ENCODE results near the gene KRTCAP3. TPM values are rescaled to one million over a fixed set of nuclear protein-coding genes. Genes with fewer than 3 reads are reported as not detected.

The KRTCAP3 gene
- total and polyA plus RNA-seq, 9 of the 15 experiments (the other 6 are each of a cell fraction or from before 2014, with no cell fraction given): 0.24 to 1.4 (median 0.73) TPM

DNA sequence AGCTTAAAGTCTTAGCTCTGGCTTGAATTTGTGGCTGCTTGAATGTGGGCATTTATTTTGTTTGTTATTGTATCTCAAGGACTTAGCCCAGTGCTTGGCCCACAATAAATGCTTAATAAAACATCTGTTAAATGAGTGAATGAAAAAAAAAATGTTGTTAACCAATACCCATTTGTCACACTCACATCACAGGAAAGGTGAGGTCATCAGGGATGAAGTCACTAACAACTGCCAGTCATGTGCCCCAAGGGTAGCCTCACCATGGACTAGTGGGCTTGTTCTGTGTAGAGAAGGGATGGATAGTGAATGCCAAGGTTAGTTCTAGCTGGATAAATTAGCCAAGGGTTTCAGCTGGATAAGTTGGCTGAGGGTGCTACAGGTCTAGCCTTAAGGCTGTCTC, 10.8 kb upstream of the KRTCAP3 start:
- Histone ChIP-seq H3K9me1 (ENCODE audit: control insufficient read depth, insufficient read depth, low read length) (no peaks in the 10 kb centered on the region), H2AFZ (ENCODE audit: low read depth, low read length) (no peak overlapping the region), H3K4me1 (replicated peaks in 1 of 2; ENCODE audit: control insufficient read depth in 2 of 2, insufficient read depth in 2 of 2, low read length in 2 of 2) (peaks cover 14 to 18% of the 10 kb centered on the region in 2 experiments; a peak in 4 of 5 replicates), H3K27ac (ENCODE audit: extremely low read depth, low read depth, low read length) (no peak overlapping the region), H4K20me1 (replicated peaks; ENCODE audit: control insufficient read depth, insufficient read depth, low read length) (no peaks in the 10 kb centered on the region; the same call in 1 of the 2 replicates), H3K9me3 (replicated peaks; ENCODE audit: control insufficient read depth, insufficient read depth, low read depth, low read length) (no peaks in the 10 kb centered on the region), H3K36me3 (ENCODE audit: control insufficient read depth, insufficient read depth, low read length) (peaks cover 47% of the 10 kb centered on the region), H3K79me2 (ENCODE audit: control insufficient read depth, insufficient read depth, low read length) (peaks cover 40% of the 10 kb centered on the region), H3K9ac (ENCODE audit: insufficient read depth in 1 of 2, low read depth in 2 of 2, low read length in 2 of 2) (no peak overlapping the region), H3K4me3 (no peak overlapping the region), H3K4me2 (ENCODE audit: insufficient read depth, low read length) (no peak overlapping the region), H3K27me3 (ENCODE audit: control insufficient read depth in 2 of 2, insufficient read depth in 2 of 2, low read length in 2 of 2) (no peaks in the 10 kb centered on the region)
- BruUV-seq (replicated peaks): no TSS peak
- CTCF ChIA-PET (ENCODE audit: low intra/inter-chr PET ratio): no interaction called here
- POLR2A ChIA-PET: interaction anchor here (3.5 to 5.5 kb wide), 3 partner anchors 8 to 22 kb away, joined by 10 to 58 read pairs (median 46); partner anchors contain the start of gene PPM1G
- ATAC-seq (no peak), DNase-seq (ENCODE audit: extremely low read depth in 1 of 4, low spot score in 3 of 4) (no peak), FAIRE-seq (peak; percentile 23)
- intact Hi-C loops (cut with micrococcal nuclease) (no loop called here), in situ Hi-C loops (cut with MboI) (no loop called here)
- TF ChIP-seq TFAP4 (CRISPR knock-in tag; IDR thresholded peaks at IDR 0.05; ENCODE audit: borderline replicate concordance): no peak
- TF ChIP-seq CEBPG (CRISPR knock-in tag; IDR thresholded peaks at IDR 0.05): no peak
- TF ChIP-seq CEBPG (tag; conservative IDR thresholded peaks at IDR 0.05 in 1 of 2, IDR thresholded peaks at IDR 0.05 in 1 of 2): peak in 1 of 2 experiments; percentile 59; a peak in 1 of 4 replicates
- TF ChIP-seq, protein P1, sequence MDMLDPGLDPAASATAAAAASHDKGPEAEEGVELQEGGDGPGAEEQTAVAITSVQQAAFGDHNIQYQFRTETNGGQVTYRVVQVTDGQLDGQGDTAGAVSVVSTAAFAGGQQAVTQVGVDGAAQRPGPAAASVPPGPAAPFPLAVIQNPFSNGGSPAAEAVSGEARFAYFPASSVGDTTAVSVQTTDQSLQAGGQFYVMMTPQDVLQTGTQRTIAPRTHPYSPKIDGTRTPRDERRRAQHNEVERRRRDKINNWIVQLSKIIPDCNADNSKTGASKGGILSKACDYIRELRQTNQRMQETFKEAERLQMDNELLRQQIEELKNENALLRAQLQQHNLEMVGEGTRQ (CRISPR knock-in tag; IDR thresholded peaks at IDR 0.05): peak; percentile 32; the same call in 1 of the 2 replicates
- no peak for TF ChIP-seq HBP1 (CRISPR knock-in tag; IDR thresholded peaks at IDR 0.05)
- TF ChIP-seq DIDO1 (tag; IDR thresholded peaks at IDR 0.05; ENCODE audit: low read depth): no peak
- TF ChIP-seq HDGF (IDR thresholded peaks at IDR 0.05): no peak
- peak; percentile 79; the same call in 1 of the 2 replicates for TF ChIP-seq JUND (IDR thresholded peaks at IDR 0.05; ENCODE audit: borderline replicate concordance, low read depth, low read length)
- TF ChIP-seq JUND (tag; IDR thresholded peaks at IDR 0.05; ENCODE audit: borderline replicate concordance, low read depth, low read length): peak; percentile 76
- no peak for TF ChIP-seq SETDB1 (IDR thresholded peaks at IDR 0.05; ENCODE audit: low read length)
- TF ChIP-seq ATF3 (IDR thresholded peaks at IDR 0.05): peak; percentile 95
- TF ChIP-seq ATF3 (CRISPR knock-in tag; conservative IDR thresholded peaks at IDR 0.05): no peak
- peak; percentile 48 for TF ChIP-seq MEIS2 (IDR thresholded peaks at IDR 0.05; ENCODE audit: partially characterized antibody)
- TF ChIP-seq NR1H2 (CRISPR knock-in tag; IDR thresholded peaks at IDR 0.05): no peak
- no peak for TF ChIP-seq SRSF3 (IDR thresholded peaks at IDR 0.05; ENCODE audit: insufficient read depth, low read length)
- peak; percentile 15; the same call in 1 of the 2 replicates for TF ChIP-seq BHLHE40 (IDR thresholded peaks at IDR 0.05; ENCODE audit: low read length)
- peak; percentile 79; the same call in 1 of the 2 replicates for TF ChIP-seq ATF7 (IDR thresholded peaks at IDR 0.05)
- TF ChIP-seq, protein P2, sequence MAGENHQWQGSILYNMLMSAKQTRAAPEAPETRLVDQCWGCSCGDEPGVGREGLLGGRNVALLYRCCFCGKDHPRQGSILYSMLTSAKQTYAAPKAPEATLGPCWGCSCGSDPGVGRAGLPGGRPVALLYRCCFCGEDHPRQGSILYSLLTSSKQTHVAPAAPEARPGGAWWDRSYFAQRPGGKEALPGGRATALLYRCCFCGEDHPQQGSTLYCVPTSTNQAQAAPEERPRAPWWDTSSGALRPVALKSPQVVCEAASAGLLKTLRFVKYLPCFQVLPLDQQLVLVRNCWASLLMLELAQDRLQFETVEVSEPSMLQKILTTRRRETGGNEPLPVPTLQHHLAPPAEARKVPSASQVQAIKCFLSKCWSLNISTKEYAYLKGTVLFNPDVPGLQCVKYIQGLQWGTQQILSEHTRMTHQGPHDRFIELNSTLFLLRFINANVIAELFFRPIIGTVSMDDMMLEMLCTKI (IDR thresholded peaks at IDR 0.05; ENCODE audit: partially characterized antibody): no peak
